IPS-20b (cell line): Measurements from ENCODE around the gene CACNA1F.

Experiments
- H3K27ac ChIP-seq: one replicate; pipeline ENCODE4 v1.5.1; 2013; ENCODE audit warnings: low read length
- H3K27me3 ChIP-seq: 2 replicates; pipeline ENCODE4 v1.6.1; 2013; ENCODE audit warnings: mild to moderate bottlenecking, low read length, inconsistent platforms; ENCODE audit not compliant: insufficient read depth
- H3K36me3 ChIP-seq: 2 replicates; pipeline ENCODE4 v1.6.1; 2013; ENCODE audit warnings: low read depth, mild to moderate bottlenecking, inconsistent platforms, low read length, moderate library complexity; ENCODE audit not compliant: insufficient read depth
- H3K4me1 ChIP-seq: 2 replicates; pipeline ENCODE4 v1.6.1; 2013; ENCODE audit warnings: mild to moderate bottlenecking, control low read depth, inconsistent platforms, low read length, moderate library complexity; ENCODE audit not compliant: insufficient read depth
- H3K4me3 ChIP-seq: 2 replicates; pipeline ENCODE4 v1.5.1; 2013; ENCODE audit warnings: mild to moderate bottlenecking, low read length, inconsistent platforms
- H3K9ac ChIP-seq: 2 replicates; pipeline ENCODE4 v1.6.1; 2013; ENCODE audit warnings: low read depth, mild to moderate bottlenecking, inconsistent platforms, low read length, moderate library complexity
- H3K9me3 ChIP-seq: 2 replicates; pipeline ENCODE4 v1.6.1; 2013; ENCODE audit warnings: mild to moderate bottlenecking, low read depth, low read length, inconsistent platforms; ENCODE audit not compliant: insufficient read depth

Gene CACNA1F

DNA sequence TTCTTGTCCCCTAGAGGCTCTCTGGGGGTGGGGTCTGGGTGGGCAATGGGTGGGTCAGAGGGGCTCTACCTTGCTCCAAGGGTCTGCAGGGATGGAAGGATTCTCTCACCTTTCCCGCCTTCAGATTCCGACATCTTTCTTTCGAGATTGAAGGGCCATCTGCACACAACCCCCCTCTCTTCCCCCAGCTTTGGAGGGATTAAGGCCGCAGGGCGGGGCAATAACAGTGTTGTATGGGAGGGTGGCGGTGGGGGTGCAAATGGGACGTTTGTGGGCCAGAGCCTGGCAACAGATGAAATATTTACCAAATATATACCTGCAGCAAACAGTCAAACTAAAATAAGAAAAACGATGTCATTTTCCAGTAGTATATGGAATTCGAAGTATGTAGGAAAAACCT lies at the start of gene CACNA1F:
Gene CACNA1F, minus strand, starts transcription at position 165 of the 400 bp plus-strand sequence. Its CDS starts 31 bp downstream, at position 134.
- no peaks in the 10 kb centered on the region for H3K27me3 ChIP-seq
- H3K9ac ChIP-seq, result no peak within 1 kb of the TSS
- H3K4me1 ChIP-seq, result no peaks in the 10 kb centered on the region
- H3K27ac ChIP-seq, result no peak within 1 kb of the TSS
- H3K9me3 ChIP-seq, result no peaks in the 10 kb centered on the region
- no peaks in the 10 kb centered on the region for H3K36me3 ChIP-seq
- H3K4me3 ChIP-seq, result no peak within 1 kb of the TSS

GRCh38 chrX:49282647-49283011 lies 49.5 kb upstream of the CACNA1F start:
- no peak overlapping the region for H3K27ac ChIP-seq
- H3K9me3 ChIP-seq, result no peaks in the 10 kb centered on the region
- H3K4me1 ChIP-seq, result no peaks in the 10 kb centered on the region
- no peaks in the 10 kb centered on the region for H3K36me3 ChIP-seq
- H3K9ac ChIP-seq, result no peak overlapping the region
- H3K4me3 ChIP-seq, result no peak overlapping the region
- H3K27me3 ChIP-seq, result no peaks in the 10 kb centered on the region

DNA sequence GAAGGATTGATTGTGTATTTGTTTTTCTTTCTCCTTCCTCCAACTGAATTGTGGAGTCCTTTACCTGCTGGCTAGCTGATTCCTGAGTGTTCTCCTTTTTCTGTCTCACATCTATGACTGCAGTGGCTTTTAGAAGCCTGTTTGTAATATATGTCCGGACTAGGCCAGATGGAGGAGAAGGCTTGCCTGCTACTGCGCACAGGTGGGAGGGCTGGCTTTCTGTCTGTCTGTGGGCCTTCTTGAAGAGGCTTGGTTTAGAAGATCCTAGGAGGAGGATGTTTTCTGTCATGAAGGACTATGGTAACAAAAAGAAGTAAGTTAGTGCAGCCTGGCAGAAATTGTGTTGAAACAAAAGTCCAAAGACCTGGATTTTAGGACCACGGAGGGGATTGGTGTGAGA lies 44.9 kb upstream of the CACNA1F start:
- no peak overlapping the region for H3K27ac ChIP-seq
- H3K27me3 ChIP-seq, result no peaks in the 10 kb centered on the region
- 0 out of 2 replicates have a peak, but pooled peaks cover 8% of the 10 kb centered on the region for H3K36me3 ChIP-seq
- H3K4me1 ChIP-seq, result no peaks in the 10 kb centered on the region
- H3K4me3 ChIP-seq, result no peak overlapping the region
- H3K9me3 ChIP-seq, result no peaks in the 10 kb centered on the region
- H3K9ac ChIP-seq, result no peak overlapping the region

- Histone ChIP-seq H3K4me3 (no peak overlapping the region), H3K36me3 (0 out of 2 replicates have a peak, but pooled peaks cover 13% of the 10 kb centered on the region), H3K4me1 (no peaks in the 10 kb centered on the region), H3K27me3 (no peaks in the 10 kb centered on the region), H3K9ac (no peak overlapping the region), H3K27ac (no peak overlapping the region), H3K9me3 (no peaks in the 10 kb centered on the region)
Observed at GRCh38 chrX:49277535-49277830, 44.3 kb upstream of the CACNA1F start.

DNA sequence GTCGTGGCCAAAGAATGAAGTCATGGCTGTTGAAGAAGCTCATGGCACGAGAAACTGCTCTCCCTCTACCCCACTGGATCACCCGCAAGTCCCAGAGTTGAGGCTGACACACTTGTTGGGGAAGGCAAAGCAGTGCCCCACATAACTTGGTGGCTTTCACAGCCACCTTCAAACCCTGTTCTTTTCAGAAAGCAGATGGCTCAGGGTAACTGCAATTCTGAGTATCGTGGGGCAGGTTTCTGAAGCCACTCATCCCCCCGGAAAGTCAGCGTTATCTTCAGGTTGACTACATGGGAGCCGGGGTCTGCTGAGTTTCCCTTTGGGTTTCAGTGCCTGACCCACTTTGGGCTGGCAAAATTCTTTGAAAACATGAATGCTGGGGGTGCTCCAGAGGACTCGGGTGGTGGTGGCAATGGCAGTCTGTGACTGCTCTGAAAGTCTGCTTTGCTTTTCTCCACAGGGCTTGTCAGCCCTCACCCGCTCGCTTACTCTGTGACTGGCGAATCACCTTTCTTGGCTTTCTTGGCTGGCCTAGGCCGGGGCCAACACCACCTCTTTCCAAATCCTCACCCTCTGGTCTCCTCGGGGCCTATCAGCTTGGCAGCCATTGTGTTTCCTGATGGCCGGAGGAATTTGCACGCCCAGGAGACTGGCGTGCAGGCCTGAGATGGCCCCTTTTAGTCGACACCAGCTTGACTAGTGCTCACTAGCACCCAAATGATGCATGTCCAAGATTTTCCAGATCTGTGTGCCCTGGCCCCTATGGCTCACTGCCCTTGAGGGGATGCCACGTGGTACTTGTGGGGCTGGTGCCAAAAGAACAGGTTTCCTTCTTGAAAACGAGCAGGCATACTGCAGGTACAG lies 43.8 kb upstream of the CACNA1F start:
- Histone ChIP-seq H3K9me3 (no peaks in the 10 kb centered on the region), H3K4me3 (no peak overlapping the region), H3K4me1 (no peaks in the 10 kb centered on the region), H3K9ac (no peak overlapping the region), H3K36me3 (0 out of 2 replicates have a peak, but pooled peaks cover 16% of the 10 kb centered on the region), H3K27me3 (no peaks in the 10 kb centered on the region), H3K27ac (no peak overlapping the region)

DNA sequence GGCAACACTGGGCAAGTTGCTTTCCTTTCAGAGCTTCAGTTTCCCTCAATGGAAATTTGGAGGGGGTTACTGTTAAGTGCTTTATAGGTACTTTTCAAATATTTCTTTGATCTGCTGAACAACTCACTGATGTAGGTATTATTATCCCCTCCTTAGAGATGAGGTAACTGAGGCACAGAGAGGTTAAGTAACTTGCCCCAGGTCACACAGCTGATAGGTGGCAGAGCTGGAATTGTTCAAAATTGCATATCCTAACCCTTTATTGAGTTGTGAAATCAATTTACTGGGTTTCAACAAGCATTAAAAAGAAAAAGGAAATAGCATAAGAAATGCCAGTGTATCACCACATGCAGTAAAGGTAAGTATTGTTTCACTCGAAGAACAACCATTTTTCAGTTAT lies 43.1 kb upstream of the CACNA1F start:
- Histone ChIP-seq H3K36me3 (0 out of 2 replicates have a peak, but pooled peaks cover 16% of the 10 kb centered on the region), H3K4me1 (no peaks in the 10 kb centered on the region; the same call in 1 of the 2 replicates), H3K27ac (no peak overlapping the region), H3K4me3 (no peak overlapping the region), H3K27me3 (no peaks in the 10 kb centered on the region), H3K9ac (no peak overlapping the region), H3K9me3 (no peaks in the 10 kb centered on the region)

DNA sequence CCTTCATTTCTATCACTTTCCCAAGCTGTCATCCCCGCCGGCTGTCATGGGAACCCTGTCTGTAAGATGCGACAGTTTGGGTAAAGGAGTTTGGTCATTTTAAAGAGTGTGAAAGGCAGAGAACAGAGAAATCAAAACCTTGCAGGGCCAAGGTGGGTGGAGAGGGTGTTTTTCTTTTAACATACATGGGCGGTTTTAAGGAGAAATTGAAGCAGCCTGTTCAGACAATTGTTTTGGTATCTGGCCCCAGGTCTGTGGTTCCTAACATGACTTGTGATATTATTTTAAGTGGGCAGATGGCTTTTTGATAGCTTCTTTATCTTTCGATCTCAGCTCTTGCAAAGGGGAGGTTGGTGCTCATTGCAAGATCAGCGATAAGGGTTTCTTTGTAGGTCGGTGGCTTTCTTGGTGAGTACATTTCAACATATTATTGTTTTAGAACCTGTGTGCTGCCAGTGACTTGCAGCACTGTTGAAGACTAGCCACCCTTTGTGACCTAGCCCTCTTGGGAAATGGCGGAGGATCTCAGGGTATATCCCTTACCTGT lies 40.1 kb upstream of the CACNA1F start:
- peaks cover 20% of the 10 kb centered on the region; the same call in 1 of the 2 replicates for H3K36me3 ChIP-seq
- no peak overlapping the region for H3K27ac ChIP-seq
- no peak overlapping the region for H3K9ac ChIP-seq
- no peaks in the 10 kb centered on the region; the same call in 1 of the 2 replicates for H3K4me1 ChIP-seq
- no peak overlapping the region for H3K4me3 ChIP-seq
- H3K9me3 ChIP-seq, result no peaks in the 10 kb centered on the region
- no peaks in the 10 kb centered on the region for H3K27me3 ChIP-seq

DNA sequence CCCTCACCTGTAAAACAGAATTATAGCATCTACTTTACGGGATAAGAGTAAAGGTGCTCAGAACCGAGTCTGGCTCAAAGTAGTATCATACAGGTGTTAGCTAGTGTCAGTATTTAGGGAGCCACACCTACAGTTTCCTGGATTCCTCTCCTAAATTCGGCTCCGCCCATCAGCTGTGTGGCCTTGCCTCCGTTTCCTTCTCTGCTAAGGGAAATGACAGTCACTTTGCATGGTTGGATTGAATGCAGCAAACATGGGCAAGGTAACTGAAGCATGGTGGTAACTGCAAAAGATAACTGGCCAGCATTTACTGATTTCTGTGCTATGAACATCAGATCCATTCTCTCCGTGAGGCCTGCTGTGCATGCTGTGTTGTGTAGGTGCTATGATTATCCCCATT lies 39.3 kb upstream of the CACNA1F start:
- no peak overlapping the region for H3K9ac ChIP-seq
- no peaks in the 10 kb centered on the region for H3K27me3 ChIP-seq
- no peaks in the 10 kb centered on the region for H3K9me3 ChIP-seq
- peak overlapping the region; percentile 35; the same call in 1 of the 2 replicates for H3K4me3 ChIP-seq
- no peaks in the 10 kb centered on the region; the same call in 1 of the 2 replicates for H3K4me1 ChIP-seq
- no peak overlapping the region for H3K27ac ChIP-seq
- peaks cover 20% of the 10 kb centered on the region; the same call in 1 of the 2 replicates for H3K36me3 ChIP-seq

- Histone ChIP-seq H3K4me3 (peak overlapping the region; percentile 59), H3K9ac (no peak overlapping the region; the same call in 1 of the 2 replicates), H3K27ac (no peak overlapping the region), H3K4me1 (no peaks in the 10 kb centered on the region; the same call in 1 of the 2 replicates), H3K9me3 (no peaks in the 10 kb centered on the region), H3K27me3 (no peaks in the 10 kb centered on the region), H3K36me3 (peaks cover 20% of the 10 kb centered on the region; the same call in 1 of the 2 replicates)
Observed at GRCh38 chrX:49271341-49271740, 38.2 kb upstream of the CACNA1F start.

DNA sequence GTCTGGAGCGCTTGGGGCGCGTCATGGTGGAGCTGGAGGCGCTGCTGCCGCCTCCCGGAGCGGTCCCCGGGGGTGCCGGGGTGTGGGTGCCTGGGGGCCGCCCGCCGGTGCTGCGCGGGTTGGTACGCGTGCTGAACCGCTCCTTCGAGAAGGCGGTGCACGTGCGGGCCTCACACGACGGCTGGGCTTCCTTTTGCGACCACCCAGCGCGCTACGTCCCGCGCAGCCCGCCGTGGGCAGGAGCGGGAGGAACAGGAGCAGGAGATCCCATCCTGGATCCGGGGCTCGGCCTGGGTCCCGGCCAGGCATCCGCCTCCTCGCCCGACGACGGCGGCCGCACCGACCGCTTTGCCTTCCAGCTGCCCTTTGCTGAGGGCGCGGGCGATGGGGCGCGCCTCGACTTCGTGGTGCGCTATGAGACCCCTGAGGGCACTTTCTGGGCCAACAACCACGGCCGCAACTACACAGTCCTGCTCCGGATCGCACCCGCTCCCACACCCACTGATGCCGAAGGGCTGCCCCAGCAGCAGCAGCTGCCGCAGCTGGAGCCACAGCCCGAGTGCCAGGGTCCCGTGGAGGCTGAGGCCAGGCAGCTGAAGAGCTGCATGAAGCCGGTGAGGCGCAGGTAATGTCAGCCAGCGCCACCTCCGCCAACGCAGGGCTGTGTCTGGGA lies 37.2 kb upstream of the CACNA1F start:
- H3K9me3 ChIP-seq, result no peaks in the 10 kb centered on the region
- peak overlapping the region; percentile 59; the same call in 1 of the 2 replicates for H3K4me3 ChIP-seq
- H3K9ac ChIP-seq, result peak overlapping the region; percentile 84; the same call in 1 of the 2 replicates
- no peaks in the 10 kb centered on the region for H3K27me3 ChIP-seq
- no peak overlapping the region for H3K27ac ChIP-seq
- H3K4me1 ChIP-seq, result no peaks in the 10 kb centered on the region; the same call in 1 of the 2 replicates
- peaks cover 20% of the 10 kb centered on the region; the same call in 1 of the 2 replicates for H3K36me3 ChIP-seq

GRCh38 chrX:49269767-49270248 lies 36.7 kb upstream of the CACNA1F start, which contains the start of gene PPP1R3F:
Gene PPP1R3F (plus strand): TSS chrX:49269793. CDS start chrX:49269870, 77 bp downstream.
- peak within 1 kb of the TSS; percentile 84; the same call in 1 of the 2 replicates for H3K9ac ChIP-seq
- no peaks in the 10 kb centered on the region for H3K9me3 ChIP-seq
- peak within 1 kb of the TSS; percentile 85 for H3K27ac ChIP-seq
- peaks cover 20% of the 10 kb centered on the region; the same call in 1 of the 2 replicates for H3K36me3 ChIP-seq
- H3K4me1 ChIP-seq, result no peaks in the 10 kb centered on the region; the same call in 1 of the 2 replicates
- peak within 1 kb of the TSS; percentile 74 for H3K4me3 ChIP-seq
- no peaks in the 10 kb centered on the region for H3K27me3 ChIP-seq
